Measurements from ENCODE around the gene USP3.

- TF ChIP-seq CTCF (IDR thresholded peaks at IDR 0.05; ENCODE audit: insufficient read depth, low read length, poor library complexity, severe bottlenecking) (no peak), EZH2phosphoT487 (conservative IDR thresholded peaks at IDR 0.05; ENCODE audit: low read length) (no peak)
Measured at GRCh38 chr15:63628123-63628822, 123.9 kb downstream of the USP3 start.
